HS-27A (cell line): ENCODE data around the gene LIMK1.
"Not testable (repeated sequence)": the region's sequence is repeated elsewhere in the genome, so short reads cannot be mapped to it uniquely, and the experiment has no call there.

ENCODE experiments used
- DNase-seq: peaks from one replicate; pipeline ENCODE4 v3.0.0-alpha.2; 2012; ENCODE audit warnings: low read depth, missing footprints

Gene LIMK1

GRCh38 chr7:74084722-74085578 is 1.3 kb downstream of the LIMK1 start:
- no peak for DNase-seq

GRCh38 chr7:74087791-74088453 is 4.3 kb downstream of the LIMK1 start:
- no peak for DNase-seq

- no peak for DNase-seq
These were observed 8.8 kb downstream of the LIMK1 start for GRCh38 chr7:74092321-74092963.

- no peak for DNase-seq
These were observed 9.4 kb downstream of the LIMK1 start for GRCh38 chr7:74092964-74093471.

GRCh38 chr7:74093671-74094223 is 10.1 kb downstream of the LIMK1 start:
- DNase-seq, result no peak

- peak; percentile 70 for DNase-seq
These were observed 10.9 kb downstream of the LIMK1 start for GRCh38 chr7:74094224-74095101.

- no peak for DNase-seq
These were observed 11.5 kb downstream of the LIMK1 start for GRCh38 chr7:74095135-74095534.

- no peak for DNase-seq
These were observed 14.5 kb downstream of the LIMK1 start for GRCh38 chr7:74097937-74098614.

- no peak for DNase-seq
These were observed 15.4 kb downstream of the LIMK1 start for GRCh38 chr7:74099031-74099430.

- no peak for DNase-seq
These were observed 17.6 kb downstream of the LIMK1 start for GRCh38 chr7:74101061-74101681.

- no peak for DNase-seq
These were observed 19.7 kb downstream of the LIMK1 start for GRCh38 chr7:74103219-74103772.

GRCh38 chr7:74104702-74105101 is 21.1 kb downstream of the LIMK1 start:
- DNase-seq, result no peak

- DNase-seq, result no peak
These were observed 22.4 kb downstream of the LIMK1 start for GRCh38 chr7:74105992-74106391.

- DNase-seq, result no peak
These were observed 23.2 kb downstream of the LIMK1 start for GRCh38 chr7:74106846-74107245.

- DNase-seq, result no peak
These were observed 31.7 kb downstream of the LIMK1 start for GRCh38 chr7:74115326-74115725.

GRCh38 chr7:74116356-74116755 is 32.8 kb downstream of the LIMK1 start:
- no peak for DNase-seq

GRCh38 chr7:74119831-74120230 is 36.2 kb downstream of the LIMK1 start:
- no peak for DNase-seq

GRCh38 chr7:74121401-74122249 is 38.0 kb downstream of the LIMK1 start:
- no peak for DNase-seq

- DNase-seq, result not testable (repeated sequence)
These were observed 40.3 kb downstream of the LIMK1 start for GRCh38 chr7:74123892-74124291.
